ENCODE data around the gene AGRN. TPM values are rescaled to one million over a fixed set of nuclear protein-coding genes. Genes with fewer than 3 reads are reported as not detected.

AGRN gene
- 286 and 303 TPM in 2 replicates for total RNA-seq (2022)
- Bru-seq, nascent RNA, result percentile 58 among the genes with signal in this experiment
- BruChase-seq, experiment 1, labeled RNA remaining after a 6-hour chase, result percentile 81 among the genes with signal in this experiment
- percentile 68 among the genes with signal in this experiment for BruChase-seq, experiment 2, labeled RNA remaining after a 2-hour chase
- long read RNA-seq, full-length matches to known transcripts, result 14 of 173 reads
- long read RNA-seq, partial matches to known transcripts, result 113 of 173 reads
- long read RNA-seq, other reads (novel, unspliced or antisense), result 46 of 173 reads

DNA sequence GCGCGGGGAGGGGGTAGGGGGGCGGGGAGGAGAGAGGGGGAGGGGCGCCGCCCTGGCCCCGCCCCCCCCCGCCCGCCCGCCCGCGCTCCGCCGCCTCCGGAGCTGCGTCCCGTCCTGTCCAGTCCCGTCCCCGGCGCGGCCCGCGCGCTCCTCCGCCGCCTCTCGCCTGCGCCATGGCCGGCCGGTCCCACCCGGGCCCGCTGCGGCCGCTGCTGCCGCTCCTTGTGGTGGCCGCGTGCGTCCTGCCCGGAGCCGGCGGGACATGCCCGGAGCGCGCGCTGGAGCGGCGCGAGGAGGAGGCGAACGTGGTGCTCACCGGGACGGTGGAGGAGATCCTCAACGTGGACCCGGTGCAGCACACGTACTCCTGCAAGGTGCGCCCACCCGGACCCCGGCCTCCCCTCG lies at the start of gene AGRN:
TSS of gene AGRN (plus strand) at position 121 of the 405 bp plus-strand sequence. CDS start at position 174, 53 bp downstream.
- H3K27me3 Mint-ChIP-seq (ENCODE audit: insufficient read depth, unreplicated experiment), result no peaks in the 10 kb centered on the region
- peaks cover 11% of the 10 kb centered on the region for H3K4me1 Mint-ChIP-seq (ENCODE audit: insufficient read depth, unreplicated experiment)
- no peaks in the 10 kb centered on the region for H3K9me3 Mint-ChIP-seq (ENCODE audit: unreplicated experiment)
- peaks cover 4% of the 10 kb centered on the region for H3K36me3 Mint-ChIP-seq (ENCODE audit: insufficient read depth, unreplicated experiment)
- H3K27ac Mint-ChIP-seq (ENCODE audit: low read depth, unreplicated experiment), result no peak within 1 kb of the TSS
- ChIA-PET CTCF (interaction anchor here (1.0 to 7.3 kb wide), 2 partner anchors 25 to 44 kb away, joined by 3 to 65 read pairs; no protein-coding TSS in a partner anchor), POLR2A (interaction anchor here (1.1 to 1.8 kb wide), 3 partner anchors 18 to 53 kb away, joined by 4 to 8 read pairs (median 5); partner anchors contain the start of gene PLEKHN1)
- TF ChIP-seq, protein P1, sequence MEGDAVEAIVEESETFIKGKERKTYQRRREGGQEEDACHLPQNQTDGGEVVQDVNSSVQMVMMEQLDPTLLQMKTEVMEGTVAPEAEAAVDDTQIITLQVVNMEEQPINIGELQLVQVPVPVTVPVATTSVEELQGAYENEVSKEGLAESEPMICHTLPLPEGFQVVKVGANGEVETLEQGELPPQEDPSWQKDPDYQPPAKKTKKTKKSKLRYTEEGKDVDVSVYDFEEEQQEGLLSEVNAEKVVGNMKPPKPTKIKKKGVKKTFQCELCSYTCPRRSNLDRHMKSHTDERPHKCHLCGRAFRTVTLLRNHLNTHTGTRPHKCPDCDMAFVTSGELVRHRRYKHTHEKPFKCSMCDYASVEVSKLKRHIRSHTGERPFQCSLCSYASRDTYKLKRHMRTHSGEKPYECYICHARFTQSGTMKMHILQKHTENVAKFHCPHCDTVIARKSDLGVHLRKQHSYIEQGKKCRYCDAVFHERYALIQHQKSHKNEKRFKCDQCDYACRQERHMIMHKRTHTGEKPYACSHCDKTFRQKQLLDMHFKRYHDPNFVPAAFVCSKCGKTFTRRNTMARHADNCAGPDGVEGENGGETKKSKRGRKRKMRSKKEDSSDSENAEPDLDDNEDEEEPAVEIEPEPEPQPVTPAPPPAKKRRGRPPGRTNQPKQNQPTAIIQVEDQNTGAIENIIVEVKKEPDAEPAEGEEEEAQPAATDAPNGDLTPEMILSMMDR (IDR thresholded peaks at IDR 0.05; ENCODE audit: unreplicated experiment), result no peak
- no TSS peak for BruUV-seq (replicated peaks)
- intact Hi-C loops (cut with micrococcal nuclease), result no loop called here
- no peak for DNase-seq (ENCODE audit: unreplicated experiment)
- H3K4me3 Mint-ChIP-seq (ENCODE audit: unreplicated experiment), result peak within 1 kb of the TSS; percentile 72

DNA sequence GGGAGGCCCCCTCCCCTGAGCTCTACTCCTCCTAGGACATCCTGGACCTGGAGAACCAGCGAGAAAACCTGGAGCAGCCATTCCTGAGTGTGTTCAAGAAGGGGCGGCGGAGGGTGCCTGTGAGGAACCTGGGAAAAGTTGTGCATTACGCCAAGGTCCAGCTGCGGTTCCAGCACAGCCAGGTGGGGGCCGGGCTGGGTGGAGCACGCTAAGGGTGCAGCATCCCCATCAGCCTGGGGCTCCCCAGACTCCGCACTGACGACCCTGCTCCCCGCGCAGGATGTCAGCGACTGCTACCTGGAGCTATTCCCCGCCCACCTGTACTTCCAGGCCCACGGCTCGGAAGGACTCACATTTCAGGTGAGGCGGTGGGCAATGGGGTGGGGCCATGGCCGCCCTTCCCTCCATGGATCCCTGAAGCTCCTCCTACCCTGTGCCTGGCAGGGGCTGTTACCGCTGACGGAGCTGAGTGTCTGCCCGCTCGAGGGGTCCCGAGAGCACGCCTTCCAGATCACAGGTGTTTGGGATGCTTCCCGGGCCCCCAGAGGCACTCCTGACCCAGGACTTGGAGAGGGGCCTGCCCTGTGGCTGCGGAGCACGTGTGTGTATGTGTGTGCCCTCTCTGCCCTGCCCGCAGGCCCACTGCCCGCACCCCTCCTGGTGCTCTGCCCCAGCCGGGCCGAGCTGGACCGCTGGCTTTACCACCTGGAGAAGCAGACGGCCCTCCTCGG lies 49.5 kb upstream of the AGRN start:
- peaks cover 5% of the 10 kb centered on the region for H3K36me3 Mint-ChIP-seq (ENCODE audit: insufficient read depth, unreplicated experiment)
- no peak overlapping the region for H3K27ac Mint-ChIP-seq (ENCODE audit: low read depth, unreplicated experiment)
- H3K4me3 Mint-ChIP-seq (ENCODE audit: unreplicated experiment), result no peak overlapping the region
- BruUV-seq (replicated peaks), result no TSS peak
- ChIA-PET CTCF (interaction anchor here (0.6 kb wide), 1 partner anchor 93 kb away, joined by 3 read pairs; no protein-coding TSS in a partner anchor), POLR2A (interaction anchor here (0.6 kb wide), 2 partner anchors 58 to 122 kb away, joined by 3 read pairs; no protein-coding TSS in a partner anchor)
- H3K27me3 Mint-ChIP-seq (ENCODE audit: insufficient read depth, unreplicated experiment), result no peaks in the 10 kb centered on the region
- intact Hi-C loops (cut with micrococcal nuclease), result no loop called here
- TF ChIP-seq, protein P1 (IDR thresholded peaks at IDR 0.05; ENCODE audit: unreplicated experiment), result no peak
- H3K4me1 Mint-ChIP-seq (ENCODE audit: insufficient read depth, unreplicated experiment), result peaks cover 4% of the 10 kb centered on the region
- no peaks in the 10 kb centered on the region for H3K9me3 Mint-ChIP-seq (ENCODE audit: unreplicated experiment)
- no peak for DNase-seq (ENCODE audit: unreplicated experiment)

DNA sequence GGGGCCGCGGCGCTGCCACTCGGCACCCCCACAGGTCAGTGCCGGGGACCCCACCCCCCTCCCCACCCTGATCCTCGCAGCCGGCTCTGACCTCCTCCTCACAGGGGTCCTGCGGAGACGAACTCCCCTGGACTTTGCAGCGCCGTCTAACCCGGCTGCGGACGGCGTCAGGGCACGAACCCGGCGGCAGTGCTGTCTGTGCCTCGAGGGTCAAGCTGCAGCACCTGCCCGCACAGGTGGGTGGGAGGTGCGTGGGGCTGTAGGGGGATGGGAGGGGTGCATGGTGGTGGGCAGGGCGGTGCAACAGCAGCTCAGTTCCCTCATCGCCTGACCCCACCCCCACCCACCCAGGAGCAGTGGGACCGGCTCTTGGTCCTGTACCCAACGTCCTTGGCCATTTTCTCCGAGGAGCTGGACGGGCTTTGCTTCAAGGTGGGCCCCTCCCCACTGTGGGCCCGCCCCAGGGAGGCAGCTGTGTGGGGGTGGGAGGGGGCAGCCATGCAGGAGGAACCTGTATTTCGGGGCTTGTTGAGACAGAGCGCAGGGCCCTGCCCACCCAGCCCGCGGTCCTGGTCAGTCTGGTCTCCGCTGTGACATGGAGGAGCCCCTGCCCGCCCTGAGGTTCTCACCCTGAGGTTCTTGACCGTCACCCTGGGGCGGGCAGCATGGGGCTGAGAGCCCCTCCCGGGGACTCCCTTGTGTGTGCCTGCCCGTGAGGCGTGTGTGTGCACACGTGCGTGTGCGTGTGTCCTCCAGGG lies 48.8 kb upstream of the AGRN start:
- BruUV-seq (replicated peaks), result no TSS peak
- H3K27ac Mint-ChIP-seq (ENCODE audit: low read depth, unreplicated experiment), result no peak overlapping the region
- intact Hi-C loops (cut with micrococcal nuclease), result no loop called here
- no peak overlapping the region for H3K4me3 Mint-ChIP-seq (ENCODE audit: unreplicated experiment)
- H3K9me3 Mint-ChIP-seq (ENCODE audit: unreplicated experiment), result no peaks in the 10 kb centered on the region
- DNase-seq (ENCODE audit: unreplicated experiment), result no peak
- CTCF ChIA-PET, result interaction anchor here (0.6 to 1.2 kb wide), 3 partner anchors 12 to 92 kb away, joined by 3 to 4 read pairs (median 3); no protein-coding TSS in a partner anchor
- POLR2A ChIA-PET, result interaction anchor here (0.6 kb wide), 2 partner anchors 59 to 122 kb away, joined by 3 read pairs; no protein-coding TSS in a partner anchor
- TF ChIP-seq, protein P1 (IDR thresholded peaks at IDR 0.05; ENCODE audit: unreplicated experiment), result no peak
- H3K4me1 Mint-ChIP-seq (ENCODE audit: insufficient read depth, unreplicated experiment), result peaks cover 10% of the 10 kb centered on the region
- H3K27me3 Mint-ChIP-seq (ENCODE audit: insufficient read depth, unreplicated experiment), result no peaks in the 10 kb centered on the region
- no peaks in the 10 kb centered on the region for H3K36me3 Mint-ChIP-seq (ENCODE audit: insufficient read depth, unreplicated experiment)
